Caco-2 (cell line): ENCODE results near the gene CCDC3. TPM values are rescaled to one million over a fixed set of nuclear protein-coding genes. Genes with fewer than 3 reads are reported as not detected.

Experiments used
- BruUV-seq: library from RNA; stranded (reverse); fragments of 400-500 nt; replicated peaks from 2 replicates; lab custom pipeline; 2021; lab: Mats Ljungman, UMichigan
- CTCF ChIA-PET: fragments of 300-600 bp; sonication (Branson Sonifier 250); formaldehyde crosslinking; loops from one replicate; lab custom pipeline; 2022; ENCODE audit warnings: antibody characterized with exemption; lab: Charles Lee
- POLR2A ChIA-PET: fragments of 300-600 bp; sonication (Branson Sonifier 250); formaldehyde crosslinking; loops from one replicate; lab custom pipeline; 2022; ENCODE audit warnings: antibody characterized with exemption; lab: Charles Lee
- DNase-seq, 2 experiments: peaks; one replicate each; pipeline versions ENCODE4 v3.0.0 to v3.0.0-alpha.2; 2020 to 2022
- H3K27me3 ChIP-seq: replicated peaks from 2 replicates; pipeline ENCODE4 v1.6.0; 2011; ENCODE audit warnings: low read length; ENCODE audit not compliant: control insufficient read depth, insufficient read depth
- H3K36me3 ChIP-seq: 2 replicates; pipeline ENCODE4 v1.5.1; 2011; ENCODE audit warnings: low read length; ENCODE audit not compliant: control insufficient read depth, insufficient read depth
- H3K4me1 ChIP-seq: fragments of 250-450 bp; sonication (Bioruptor Pico); 2 replicates; pipeline ENCODE4 v1.5.1; 2020; ENCODE audit warnings: mild to moderate bottlenecking
- H3K4me3 ChIP-seq: 2 replicates; pipeline ENCODE4 v1.5.1; 2011; ENCODE audit warnings: low read depth, mild to moderate bottlenecking, control low read depth, low read length
- H3K9me3 ChIP-seq: fragments of 250-450 bp; sonication (Bioruptor Pico); 2 replicates; pipeline ENCODE4 v1.5.1; 2020; ENCODE audit warnings: mild to moderate bottlenecking, moderate library complexity
- H3K27ac Mint-ChIP-seq: one replicate; pipeline ENCODE4 v1.8.0; 2022; ENCODE audit warnings: mixed read lengths; ENCODE audit not compliant: unreplicated experiment
- H3K27me3 Mint-ChIP-seq: one replicate; pipeline ENCODE4 v1.8.0; 2022; ENCODE audit warnings: mixed read lengths; ENCODE audit not compliant: insufficient read depth, unreplicated experiment
- H3K36me3 Mint-ChIP-seq: one replicate; pipeline ENCODE4 v1.8.0; 2022; ENCODE audit warnings: mild to moderate bottlenecking, mixed read lengths; ENCODE audit not compliant: insufficient read depth, unreplicated experiment
- H3K4me1 Mint-ChIP-seq: one replicate; pipeline ENCODE4 v1.8.0; 2022; ENCODE audit warnings: low read depth, mixed read lengths; ENCODE audit not compliant: unreplicated experiment
- H3K4me3 Mint-ChIP-seq: one replicate; pipeline ENCODE4 v1.8.0; 2022; ENCODE audit warnings: mild to moderate bottlenecking, moderate library complexity, mixed read lengths; ENCODE audit not compliant: unreplicated experiment
- H3K9me3 Mint-ChIP-seq: one replicate; pipeline ENCODE4 v1.8.0; 2022; ENCODE audit warnings: mixed read lengths; ENCODE audit not compliant: unreplicated experiment
- CTCF ChIP-seq, 2 experiments: fragments of 200-600 bp in 1 of 2; IDR thresholded peaks; 1 replicate in 1 of 2; 2 replicates in 1 of 2; pipeline versions ENCODE4 v1.5.1 to v1.8.0; 2011 to 2022; ENCODE audit warnings: antibody characterized with exemption in 1 of 2, control low read depth in 1 of 2, inconsistent platforms in 1 of 2, low read depth in 1 of 2, low read length in 1 of 2, mild to moderate bottlenecking in 1 of 2, moderate library complexity in 1 of 2; ENCODE audit not compliant: insufficient read depth in 1 of 2, severe bottlenecking in 1 of 2, unreplicated experiment in 1 of 2
- intact Hi-C: fragments of 100-400 bp; cut with micrococcal nuclease; formaldehyde crosslinking; loops from one replicate; pipeline ENCODE4 v1.10.0; 2022; ENCODE audit not compliant: unreplicated experiment
- total RNA-seq: library from RNA; stranded (reverse); gene quantifications from 2 replicates; pipeline ENCODE4 v1.2.3, GENCODE V29; 2022

Gene CCDC3
- total RNA-seq, 1 experiment from 2014 or later = 3.2 TPM

DNA sequence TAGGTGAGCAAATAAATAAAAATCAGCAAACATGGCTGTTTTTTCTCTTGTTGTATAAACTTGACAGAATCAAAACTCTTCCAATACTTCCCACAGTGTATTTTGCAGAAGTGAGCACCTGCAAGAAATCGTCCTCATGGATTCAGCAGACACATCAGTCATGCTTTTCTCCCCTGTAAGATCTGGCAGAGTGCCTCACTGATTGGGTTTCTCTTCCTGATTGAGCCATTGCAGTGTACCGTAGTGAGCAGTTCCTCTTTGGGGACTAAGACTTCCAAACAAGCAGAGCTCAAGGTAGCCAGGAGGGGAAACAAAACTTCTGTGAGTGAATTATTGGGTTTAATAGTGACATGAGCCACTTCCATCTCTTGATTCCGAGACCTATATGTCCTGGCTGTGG, 2.2 kb upstream of the CCDC3 start:
- Mint-ChIP-seq H3K36me3 (no peaks in the 10 kb centered on the region), H3K4me3 (no peak overlapping the region), H3K27me3 (peaks cover 36% of the 10 kb centered on the region), H3K27ac (no peak overlapping the region), H3K4me1 (peaks cover 4% of the 10 kb centered on the region), H3K9me3 (no peaks in the 10 kb centered on the region)
- Histone ChIP-seq H3K27me3 (no peaks in the 10 kb centered on the region; the same call in 1 of the 2 replicates), H3K9me3 (no peaks in the 10 kb centered on the region), H3K36me3 (no peaks in the 10 kb centered on the region), H3K4me3 (no peak overlapping the region), H3K4me1 (peaks cover 7% of the 10 kb centered on the region)
- intact Hi-C loops = no loop called here
- no TSS peak for BruUV-seq
- DNase-seq = no peak
- POLR2A ChIA-PET = no interaction called here
- no peak for TF ChIP-seq CTCF (IDR thresholded peaks at IDR 0.05; ENCODE audit: insufficient read depth in 1 of 2, low read depth in 1 of 2, low read length in 1 of 2, severe bottlenecking in 1 of 2, unreplicated experiment in 1 of 2)
- CTCF ChIA-PET = no interaction called here

GRCh38 chr10:13003004-13003403, 1.5 kb upstream of the CCDC3 start:
- POLR2A ChIA-PET = no interaction called here
- Mint-ChIP-seq H3K4me3 (peak overlapping the region; percentile 65), H3K36me3 (no peaks in the 10 kb centered on the region), H3K9me3 (no peaks in the 10 kb centered on the region), H3K27ac (no peak overlapping the region), H3K4me1 (peaks cover 4% of the 10 kb centered on the region), H3K27me3 (peaks cover 34% of the 10 kb centered on the region)
- H3K27me3 ChIP-seq = no peaks in the 10 kb centered on the region; the same call in 1 of the 2 replicates
- TF ChIP-seq CTCF (IDR thresholded peaks at IDR 0.05; ENCODE audit: insufficient read depth in 1 of 2, low read depth in 1 of 2, low read length in 1 of 2, severe bottlenecking in 1 of 2, unreplicated experiment in 1 of 2) = no peak
- CTCF ChIA-PET = no interaction called here
- peaks cover 7% of the 10 kb centered on the region for H3K4me1 ChIP-seq
- no TSS peak for BruUV-seq
- no peak overlapping the region for H3K4me3 ChIP-seq
- H3K36me3 ChIP-seq = no peaks in the 10 kb centered on the region
- no peak for DNase-seq
- intact Hi-C loops = no loop called here
- no peaks in the 10 kb centered on the region for H3K9me3 ChIP-seq

- H3K27ac Mint-ChIP-seq = no peak overlapping the region
- H3K4me3 Mint-ChIP-seq = peak overlapping the region; percentile 65
- BruUV-seq = no TSS peak
- peaks cover 7% of the 10 kb centered on the region for H3K4me1 ChIP-seq
- POLR2A ChIA-PET = no interaction called here
- H3K27me3 ChIP-seq = no peaks in the 10 kb centered on the region; the same call in 1 of the 2 replicates
- H3K9me3 Mint-ChIP-seq = no peaks in the 10 kb centered on the region
- peaks cover 32% of the 10 kb centered on the region for H3K27me3 Mint-ChIP-seq
- no peaks in the 10 kb centered on the region for H3K9me3 ChIP-seq
- no peak for TF ChIP-seq CTCF (IDR thresholded peaks at IDR 0.05; ENCODE audit: insufficient read depth in 1 of 2, low read depth in 1 of 2, low read length in 1 of 2, severe bottlenecking in 1 of 2, unreplicated experiment in 1 of 2)
- H3K36me3 ChIP-seq = no peaks in the 10 kb centered on the region
- intact Hi-C loops = no loop called here
- peak overlapping the region; percentile 42 for H3K4me3 ChIP-seq
- no peaks in the 10 kb centered on the region for H3K36me3 Mint-ChIP-seq
- no peak for DNase-seq
- H3K4me1 Mint-ChIP-seq = peaks cover 4% of the 10 kb centered on the region
- CTCF ChIA-PET = no interaction called here
These were observed 337 bp upstream of the CCDC3 start for GRCh38 chr10:13001887-13002212.
